PC-9 (cell line): ENCODE results near the gene LEPR. TPM values are rescaled to one million over a fixed set of nuclear protein-coding genes. Genes with fewer than 3 reads are reported as not detected.

Source experiments
- BruUV-seq: library from RNA; stranded (reverse); fragments of 400-500 nt; replicated peaks from 2 replicates; lab custom pipeline; 2021; lab: Mats Ljungman, UMichigan
- CTCF ChIA-PET: fragments of 300-600 bp; sonication (Branson Sonifier 250); formaldehyde crosslinking; loops from one replicate; lab custom pipeline; 2022; ENCODE audit warnings: antibody characterized with exemption; lab: Charles Lee
- POLR2A ChIA-PET: fragments of 300-600 bp; sonication (Branson Sonifier 250); formaldehyde crosslinking; loops from one replicate; lab custom pipeline; 2022; ENCODE audit warnings: antibody characterized with exemption; ENCODE audit not compliant: unreplicated experiment; lab: Charles Lee
- DNase-seq, 2 experiments: peaks; one replicate each; pipeline versions ENCODE4 v3.0.0 to v3.0.0-alpha.2; 2015 to 2022; ENCODE audit warnings: mixed read lengths in 1 of 2
- H2AFZ ChIP-seq: fragments of 200-600 bp; sonication (generic); 2 replicates; pipeline ENCODE4 v1.8.1; 2017; ENCODE audit warnings: antibody characterized with exemption
- H3F3A ChIP-seq: fragments of 200-600 bp; sonication (generic); 2 replicates; pipeline ENCODE4 v1.8.1; 2017; ENCODE audit warnings: antibody characterized with exemption, mild to moderate bottlenecking, low read depth; ENCODE audit not compliant: insufficient read depth
- H3K27ac ChIP-seq: fragments of 200-600 bp; sonication (generic); 2 replicates; pipeline ENCODE4 v1.6.1; 2016; ENCODE audit warnings: mixed run types
- H3K27me3 ChIP-seq: fragments of 200-600 bp; sonication (generic); 2 replicates; pipeline ENCODE4 v1.6.1; 2016; ENCODE audit warnings: low read depth, mixed run types; ENCODE audit not compliant: insufficient read depth
- H3K36me3 ChIP-seq: fragments of 200-600 bp; sonication (generic); 2 replicates; pipeline ENCODE4 v1.6.1; 2016; ENCODE audit warnings: low read depth, mixed run types
- H3K4me1 ChIP-seq: fragments of 200-600 bp; sonication (generic); replicated peaks from 2 replicates; pipeline ENCODE4 v1.6.1; 2016; ENCODE audit warnings: mixed run types; ENCODE audit not compliant: insufficient read depth
- H3K4me2 ChIP-seq: fragments of 200-600 bp; sonication (generic); 2 replicates; pipeline ENCODE4 v1.6.1; 2017; ENCODE audit warnings: mixed run types
- H3K4me3 ChIP-seq: fragments of 200-600 bp; sonication (generic); 2 replicates; pipeline ENCODE4 v1.6.1; 2016; ENCODE audit warnings: mixed run types
- H3K79me2 ChIP-seq: fragments of 200-600 bp; sonication (generic); 2 replicates; pipeline ENCODE4 v1.6.1; 2017; ENCODE audit warnings: low read depth, mixed run types
- H3K9me2 ChIP-seq: fragments of 200-600 bp; sonication (generic); 2 replicates; pipeline ENCODE4 v1.8.1; 2017; ENCODE audit warnings: mild to moderate bottlenecking; ENCODE audit not compliant: insufficient read depth
- H3K9me3 ChIP-seq: fragments of 200-600 bp; sonication (generic); 2 replicates; pipeline ENCODE4 v1.8.1; 2016; ENCODE audit warnings: low read depth; ENCODE audit not compliant: insufficient read depth
- H4K20me1 ChIP-seq: fragments of 200-600 bp; sonication (generic); 2 replicates; pipeline ENCODE4 v1.8.1; 2017; ENCODE audit not compliant: insufficient read depth
- CTCF ChIP-seq: fragments of 200-600 bp; sonication (generic); conservative IDR thresholded peaks from 2 replicates; pipeline ENCODE4 v1.6.1; 2017; ENCODE audit warnings: mixed run types, antibody characterized with exemption, mild to moderate bottlenecking, moderate library complexity
- EZH2 ChIP-seq: fragments of 200-600 bp; sonication (generic); IDR thresholded peaks from 2 replicates; pipeline ENCODE4 v1.8.0; 2017; ENCODE audit warnings: antibody characterized with exemption, low read depth
- intact Hi-C: fragments of 100-400 bp; cut with micrococcal nuclease; formaldehyde crosslinking; loops from one replicate; pipeline ENCODE4 v1.10.0; 2022; ENCODE audit not compliant: unreplicated experiment
- total RNA-seq: library from RNA; stranded (reverse); gene quantifications from 2 replicates; pipeline ENCODE4 v1.2.3, GENCODE V29; 2021

Gene LEPR
- total RNA-seq, 1 experiment from 2014 or later, result 34.8 TPM

GRCh38 chr1:65425697-65426096, 5.2 kb downstream of the LEPR start:
- Histone ChIP-seq H4K20me1 (no peaks in the 10 kb centered on the region), H3K27me3 (no peaks in the 10 kb centered on the region), H3K27ac (peak overlapping the region; percentile 90), H2AFZ (no peak overlapping the region), H3K4me1 (peaks cover 65% of the 10 kb centered on the region), H3F3A (peaks cover 43% of the 10 kb centered on the region), H3K79me2 (peaks cover 55% of the 10 kb centered on the region), H3K9me2 (no peaks in the 10 kb centered on the region), H3K9me3 (no peaks in the 10 kb centered on the region), H3K4me2 (peak overlapping the region; percentile 85; the same call in 1 of the 2 replicates), H3K4me3 (no peak overlapping the region), H3K36me3 (peaks cover 34% of the 10 kb centered on the region)
- ChIA-PET POLR2A (interaction anchor here (0.5 to 0.6 kb wide), 2 partner anchors 919 to 1902 kb away, joined by 3 read pairs; partner anchors contain the start of gene EFCAB7), CTCF (interaction anchor here (0.5 kb wide), 1 partner anchor 190 kb away, joined by 5 read pairs; no protein-coding TSS in a partner anchor)
- peak; percentile 59 to 86 for DNase-seq
- TF ChIP-seq EZH2 (no peak), CTCF (no peak)
- BruUV-seq, result no TSS peak
- intact Hi-C loops, result loop anchor here (1.0 to 2.0 kb wide), 4 partner anchors 9 to 359 kb away; no protein-coding TSS in a partner anchor

- Histone ChIP-seq H3K27me3 (no peaks in the 10 kb centered on the region), H3F3A (peaks cover 31% of the 10 kb centered on the region), H3K9me2 (no peaks in the 10 kb centered on the region), H3K4me2 (peak overlapping the region; percentile 27), H4K20me1 (no peaks in the 10 kb centered on the region), H3K36me3 (peaks cover 48% of the 10 kb centered on the region), H3K4me1 (peaks cover 43% of the 10 kb centered on the region), H3K27ac (peak overlapping the region; percentile 67), H3K4me3 (no peak overlapping the region), H3K9me3 (no peaks in the 10 kb centered on the region), H3K79me2 (peaks cover 24% of the 10 kb centered on the region), H2AFZ (no peak overlapping the region)
- CTCF ChIA-PET, result interaction anchor here (0.7 kb wide), 1 partner anchor 9 kb away, joined by 3 read pairs; no protein-coding TSS in a partner anchor
- POLR2A ChIA-PET, result interaction anchor here (0.6 kb wide), 1 partner anchor 237 kb away, joined by 4 read pairs; no protein-coding TSS in a partner anchor
- BruUV-seq, result no TSS peak
- intact Hi-C loops, result loop anchor here (1.0 kb wide), 1 partner anchor 182 kb away; no protein-coding TSS in a partner anchor
- DNase-seq, result no peak
- no peak for TF ChIP-seq EZH2
- no peak for TF ChIP-seq CTCF
These were observed 8.6 kb downstream of the LEPR start for GRCh38 chr1:65429078-65429477.

- H2AFZ ChIP-seq, result no peak overlapping the region
- POLR2A ChIA-PET, result interaction anchor here (0.6 kb wide), 1 partner anchor 237 kb away, joined by 4 read pairs; no protein-coding TSS in a partner anchor
These were observed 9.3 kb downstream of the LEPR start for GRCh38 chr1:65429806-65430205.

More at GRCh38 chr1:65429806-65430205, 9.3 kb downstream of the LEPR start:
- Histone ChIP-seq H3K9me2 (no peaks in the 10 kb centered on the region), H3K4me1 (peaks cover 36% of the 10 kb centered on the region), H3K9me3 (no peaks in the 10 kb centered on the region), H3K27ac (peak overlapping the region; percentile 67), H3K4me3 (peak overlapping the region; percentile 10; the same call in 1 of the 2 replicates), H3K36me3 (peaks cover 44% of the 10 kb centered on the region), H3F3A (peaks cover 24% of the 10 kb centered on the region), H3K27me3 (no peaks in the 10 kb centered on the region), H3K4me2 (peak overlapping the region; percentile 27), H3K79me2 (peaks cover 17% of the 10 kb centered on the region), H4K20me1 (no peaks in the 10 kb centered on the region)
- intact Hi-C loops, result loop anchor here (1.0 kb wide), 1 partner anchor 183 kb away; no protein-coding TSS in a partner anchor
- CTCF ChIA-PET, result no interaction called here
- no TSS peak for BruUV-seq
- TF ChIP-seq EZH2, result no peak
- no peak for TF ChIP-seq CTCF
- peak; percentile 55 to 75 for DNase-seq
